Neuron (in vitro differentiated cells): ENCODE results near the gene TMSB10.
"Not testable (repeated sequence)": the region's sequence is repeated elsewhere in the genome, so short reads cannot be mapped to it uniquely, and the experiment has no call there.

Experiments used
- H2AFZ ChIP-seq: one replicate; pipeline ENCODE4 v1.6.1; 2013; ENCODE audit warnings: low read depth, mild to moderate bottlenecking, inconsistent platforms, low read length, moderate library complexity
- H3K27me3 ChIP-seq: one replicate; pipeline ENCODE4 v1.6.1; 2013; ENCODE audit warnings: low read length; ENCODE audit not compliant: insufficient read depth
- H3K36me3 ChIP-seq: one replicate; pipeline ENCODE4 v1.6.1; 2013; ENCODE audit warnings: low read length; ENCODE audit not compliant: insufficient read depth
- H3K4me1 ChIP-seq: one replicate; pipeline ENCODE4 v1.6.1; 2013; ENCODE audit warnings: low read length; ENCODE audit not compliant: insufficient read depth
- H3K4me3 ChIP-seq: 2 replicates; pipeline ENCODE4 v1.5.1; 2013; ENCODE audit warnings: mild to moderate bottlenecking, low read length, moderate library complexity
- H3K9me3 ChIP-seq: one replicate; pipeline ENCODE4 v1.6.1; 2013; ENCODE audit warnings: low read length

TMSB10 gene

GRCh38 chr2:84917821-84918220, 12.4 kb downstream of the TMSB10 start:
- not testable (repeated sequence) for H3K4me1 ChIP-seq, H3K27me3 ChIP-seq, H2AFZ ChIP-seq, H3K4me3 ChIP-seq, H3K36me3 ChIP-seq, H3K9me3 ChIP-seq

- no peak overlapping the region for H2AFZ ChIP-seq
- no peaks in the 10 kb centered on the region for H3K9me3 ChIP-seq
- H3K36me3 ChIP-seq: no peaks in the 10 kb centered on the region
- H3K27me3 ChIP-seq: no peaks in the 10 kb centered on the region
- H3K4me1 ChIP-seq: peaks cover 7% of the 10 kb centered on the region
- no peak overlapping the region for H3K4me3 ChIP-seq
These were observed 13.0 kb downstream of the TMSB10 start for GRCh38 chr2:84918430-84918829.

- Histone ChIP-seq H3K9me3 (no peaks in the 10 kb centered on the region), H3K4me1 (peaks cover 7% of the 10 kb centered on the region), H3K36me3 (no peaks in the 10 kb centered on the region), H3K4me3 (no peak overlapping the region), H3K27me3 (no peaks in the 10 kb centered on the region), H2AFZ (peak overlapping the region; percentile 55)
These were observed 14.6 kb downstream of the TMSB10 start for GRCh38 chr2:84919885-84920580.

- Histone ChIP-seq H3K4me3 (no peak overlapping the region), H3K36me3 (no peaks in the 10 kb centered on the region), H3K4me1 (peaks cover 7% of the 10 kb centered on the region), H3K27me3 (no peaks in the 10 kb centered on the region), H3K9me3 (no peaks in the 10 kb centered on the region), H2AFZ (no peak overlapping the region)
These were observed 17.6 kb downstream of the TMSB10 start for GRCh38 chr2:84923009-84923408.

- H3K9me3 ChIP-seq: no peaks in the 10 kb centered on the region
- H3K27me3 ChIP-seq: no peaks in the 10 kb centered on the region
- no peak overlapping the region for H2AFZ ChIP-seq
- no peaks in the 10 kb centered on the region for H3K36me3 ChIP-seq
- peaks cover 7% of the 10 kb centered on the region for H3K4me1 ChIP-seq
- no peak overlapping the region for H3K4me3 ChIP-seq
These were observed 19.0 kb downstream of the TMSB10 start for GRCh38 chr2:84924173-84925106.

- H3K36me3 ChIP-seq: no peaks in the 10 kb centered on the region
- no peaks in the 10 kb centered on the region for H3K27me3 ChIP-seq
- H3K4me1 ChIP-seq: peaks cover 1% of the 10 kb centered on the region
- H2AFZ ChIP-seq: no peak overlapping the region
- no peaks in the 10 kb centered on the region for H3K9me3 ChIP-seq
- no peak overlapping the region for H3K4me3 ChIP-seq
These were observed 19.9 kb downstream of the TMSB10 start for GRCh38 chr2:84925336-84925723.

GRCh38 chr2:84925724-84926376, 20.4 kb downstream of the TMSB10 start:
- H3K27me3 ChIP-seq: no peaks in the 10 kb centered on the region
- H3K36me3 ChIP-seq: no peaks in the 10 kb centered on the region
- H3K4me3 ChIP-seq: no peak overlapping the region
- H3K9me3 ChIP-seq: no peaks in the 10 kb centered on the region
- no peaks in the 10 kb centered on the region for H3K4me1 ChIP-seq
- no peak overlapping the region for H2AFZ ChIP-seq

- H3K4me3 ChIP-seq: no peak overlapping the region
These were observed 21.8 kb downstream of the TMSB10 start for GRCh38 chr2:84927275-84927627.

GRCh38 chr2:84931384-84931821, 25.9 kb downstream of the TMSB10 start:
- Histone ChIP-seq H3K9me3 (no peaks in the 10 kb centered on the region), H3K4me3 (no peak overlapping the region), H3K27me3 (no peaks in the 10 kb centered on the region), H3K4me1 (no peaks in the 10 kb centered on the region), H2AFZ (no peak overlapping the region), H3K36me3 (no peaks in the 10 kb centered on the region)

More at GRCh38 chr2:84927275-84927627, 21.8 kb downstream of the TMSB10 start:
- Histone ChIP-seq H3K4me1 (no peaks in the 10 kb centered on the region), H3K27me3 (no peaks in the 10 kb centered on the region), H3K36me3 (no peaks in the 10 kb centered on the region), H3K9me3 (no peaks in the 10 kb centered on the region), H2AFZ (no peak overlapping the region)

- Histone ChIP-seq H3K4me1 (no peaks in the 10 kb centered on the region), H3K9me3 (no peaks in the 10 kb centered on the region)
These were observed 32.9 kb downstream of the TMSB10 start for GRCh38 chr2:84938194-84938879.

GRCh38 chr2:84939426-84940087, 34.1 kb downstream of the TMSB10 start:
- H3K4me1 ChIP-seq: no peaks in the 10 kb centered on the region
- H3K9me3 ChIP-seq: no peaks in the 10 kb centered on the region
- H3K36me3 ChIP-seq: no peaks in the 10 kb centered on the region
- no peak overlapping the region for H2AFZ ChIP-seq
- H3K27me3 ChIP-seq: no peaks in the 10 kb centered on the region
- H3K4me3 ChIP-seq: no peak overlapping the region

More at GRCh38 chr2:84938194-84938879, 32.9 kb downstream of the TMSB10 start:
- no peaks in the 10 kb centered on the region for H3K36me3 ChIP-seq
- no peaks in the 10 kb centered on the region for H3K27me3 ChIP-seq
- no peak overlapping the region for H2AFZ ChIP-seq
- H3K4me3 ChIP-seq: no peak overlapping the region

- Histone ChIP-seq H3K9me3 (no peaks in the 10 kb centered on the region), H3K4me1 (no peaks in the 10 kb centered on the region), H2AFZ (no peak overlapping the region), H3K27me3 (no peaks in the 10 kb centered on the region), H3K36me3 (no peaks in the 10 kb centered on the region), H3K4me3 (no peak overlapping the region)
These were observed 34.6 kb downstream of the TMSB10 start for GRCh38 chr2:84940088-84940470.
